Thymus (tissue), 11 donors: ENCODE data around the gene KIAA1217. TPM values are rescaled to one million over a fixed set of nuclear protein-coding genes. Genes with fewer than 3 reads are reported as not detected.

ENCODE experiments used
- DNase-seq, 9 donors: peaks; one replicate each; pipeline ENCODE4 v3.0.0-alpha.2; 2013; ENCODE audit warnings: low spot score in 9 of 9, low read depth in 6 of 9, missing footprints in 1 of 9
- H3K27ac ChIP-seq, 2 donors: one replicate each; pipeline ENCODE4 v1.5.1; 2013; ENCODE audit warnings: control low read depth in 1 of 2, low read depth in 1 of 2, low read length in 1 of 2, mild to moderate bottlenecking in 1 of 2, moderate library complexity in 1 of 2
- H3K27me3 ChIP-seq, 2 donors: one replicate each; pipeline ENCODE4 v1.5.1; 2013; ENCODE audit warnings: low read length in 1 of 2; ENCODE audit not compliant: control insufficient read depth in 2 of 2, insufficient read depth in 1 of 2
- H3K36me3 ChIP-seq, 2 donors: one replicate each; pipeline ENCODE4 v1.5.1; 2013; ENCODE audit warnings: low read length in 1 of 2, mild to moderate bottlenecking in 1 of 2, moderate library complexity in 1 of 2; ENCODE audit not compliant: control insufficient read depth in 2 of 2, insufficient read depth in 2 of 2
- H3K4me1 ChIP-seq, 2 donors: one replicate each; pipeline ENCODE4 v1.5.1; 2013; ENCODE audit warnings: low read length in 2 of 2; ENCODE audit not compliant: control insufficient read depth in 2 of 2, insufficient read depth in 2 of 2
- H3K4me3 ChIP-seq, 2 donors: one replicate each; pipeline ENCODE4 v1.5.1; 2013; ENCODE audit warnings: low read length in 2 of 2, control low read depth in 1 of 2, mild to moderate bottlenecking in 1 of 2
- H3K9me3 ChIP-seq, 2 donors: one replicate each; pipeline ENCODE4 v1.5.1; 2013; ENCODE audit warnings: low read length in 1 of 2, mild to moderate bottlenecking in 1 of 2; ENCODE audit not compliant: control insufficient read depth in 2 of 2, insufficient read depth in 1 of 2
- WGBS: extraction: QIAGEN DNeasy Blood & Tissue Kit; methylation state at CpG from one replicate; pipeline ENCODE4 v1.1.7; 2013; 5-methylcytosine and 5-hydroxymethylcytosine counted together
- polyA plus RNA-seq: library from polyadenylated mRNA; stranded (reverse); fragments of 200-250 nt; gene quantifications from one replicate; pipeline ENCODE4 v1.2.3, GENCODE V29; 2013
- total RNA-seq: library from RNA; stranded (reverse); fragments of 120-200 nt; gene quantifications from one replicate; pipeline ENCODE4 v1.2.4, GENCODE V29; 2013
- donor health status: healthy.

Gene KIAA1217
- total and polyA plus RNA-seq, 2 donors = 9.7 to 30.5 TPM

- H3K9me3 ChIP-seq = no peaks in the 10 kb centered on the region
- no peaks in the 10 kb centered on the region for H3K36me3 ChIP-seq
Observed at GRCh38 chr10:24418532-24418931, 209.6 kb downstream of the KIAA1217 start.

GRCh38 chr10:24419066-24419465, 210.1 kb downstream of the KIAA1217 start:
- Histone ChIP-seq H3K27ac (no peak overlapping the region), H3K36me3 (no peaks in the 10 kb centered on the region), H3K4me1 (no peaks in the 10 kb centered on the region), H3K27me3 (no peaks in the 10 kb centered on the region), H3K9me3 (no peaks in the 10 kb centered on the region), H3K4me3 (no peak overlapping the region)
- no peak for DNase-seq
- WGBS = 95% methylated on average over 3 of the region's 3 CpGs

More at GRCh38 chr10:24418532-24418931, 209.6 kb downstream of the KIAA1217 start:
- no peaks in the 10 kb centered on the region for H3K27me3 ChIP-seq
- 96% methylated on average over 4 of the region's 4 CpGs for WGBS
- no peaks in the 10 kb centered on the region for H3K4me1 ChIP-seq
- no peak overlapping the region for H3K27ac ChIP-seq
- no peak for DNase-seq
- H3K4me3 ChIP-seq = no peak overlapping the region

- WGBS = 93% methylated on average over 1 of the region's 1 CpG
- H3K4me3 ChIP-seq = no peak overlapping the region
- H3K27ac ChIP-seq = no peak overlapping the region
- no peak for DNase-seq
- H3K9me3 ChIP-seq = no peaks in the 10 kb centered on the region
- no peaks in the 10 kb centered on the region for H3K4me1 ChIP-seq
- H3K27me3 ChIP-seq = no peaks in the 10 kb centered on the region
- no peaks in the 10 kb centered on the region for H3K36me3 ChIP-seq
Observed at GRCh38 chr10:24425151-24425550, 216.2 kb downstream of the KIAA1217 start.

- no peaks in the 10 kb centered on the region for H3K27me3 ChIP-seq
- WGBS = 92% methylated on average over 14 of the region's 14 CpGs
- no peak overlapping the region for H3K27ac ChIP-seq
- H3K4me1 ChIP-seq = no peaks in the 10 kb centered on the region
- H3K4me3 ChIP-seq = no peak overlapping the region
- H3K9me3 ChIP-seq = no peaks in the 10 kb centered on the region
- no peaks in the 10 kb centered on the region for H3K36me3 ChIP-seq
- DNase-seq = no peak
Observed at GRCh38 chr10:24427678-24428409, 218.9 kb downstream of the KIAA1217 start.

GRCh38 chr10:24428410-24428782, 219.5 kb downstream of the KIAA1217 start:
- H3K36me3 ChIP-seq = no peaks in the 10 kb centered on the region
- no peak overlapping the region for H3K27ac ChIP-seq
- H3K4me1 ChIP-seq = no peaks in the 10 kb centered on the region
- H3K27me3 ChIP-seq = no peaks in the 10 kb centered on the region
- H3K4me3 ChIP-seq = no peak overlapping the region
- 85% methylated on average over 2 of the region's 2 CpGs for WGBS
- no peaks in the 10 kb centered on the region for H3K9me3 ChIP-seq
- DNase-seq = no peak

- Histone ChIP-seq H3K36me3 (no peaks in the 10 kb centered on the region), H3K4me3 (no peak overlapping the region), H3K4me1 (no peaks in the 10 kb centered on the region), H3K9me3 (no peaks in the 10 kb centered on the region), H3K27me3 (no peaks in the 10 kb centered on the region), H3K27ac (no peak overlapping the region)
- no peak for DNase-seq
- 98% methylated on average over 5 of the region's 5 CpGs for WGBS
Observed at GRCh38 chr10:24430591-24430990, 221.7 kb downstream of the KIAA1217 start.

- Histone ChIP-seq H3K9me3 (no peaks in the 10 kb centered on the region), H3K4me1 (no peaks in the 10 kb centered on the region), H3K27ac (no peak overlapping the region), H3K4me3 (no peak overlapping the region), H3K36me3 (no peaks in the 10 kb centered on the region), H3K27me3 (no peaks in the 10 kb centered on the region)
- DNase-seq = no peak
- WGBS = 87% methylated on average over 9 of the region's 9 CpGs
Observed at GRCh38 chr10:24432478-24433416, 223.8 kb downstream of the KIAA1217 start.

GRCh38 chr10:24433705-24434104, 224.8 kb downstream of the KIAA1217 start:
- Histone ChIP-seq H3K4me1 (no peaks in the 10 kb centered on the region), H3K9me3 (no peaks in the 10 kb centered on the region), H3K4me3 (no peak overlapping the region), H3K27ac (no peak overlapping the region), H3K36me3 (no peaks in the 10 kb centered on the region), H3K27me3 (no peaks in the 10 kb centered on the region)
- whole genome bisulfite sequencing = 95% methylated on average over 3 of the region's 3 CpGs
- no peak for DNase-seq

GRCh38 chr10:24434961-24435360, 226.0 kb downstream of the KIAA1217 start:
- DNase-seq = no peak
- Histone ChIP-seq H3K9me3 (no peaks in the 10 kb centered on the region), H3K36me3 (no peaks in the 10 kb centered on the region), H3K27ac (no peak overlapping the region), H3K27me3 (no peaks in the 10 kb centered on the region), H3K4me1 (no peaks in the 10 kb centered on the region), H3K4me3 (no peak overlapping the region)
- WGBS = 92% methylated on average over 1 of the region's 1 CpG
